ENCODE results near the gene CA12. TPM values are rescaled to one million over a fixed set of nuclear protein-coding genes. Genes with fewer than 3 reads are reported as not detected.

The CA12 gene
- total RNA-seq, 1 donor from 2014 or later: 0.27 TPM

Other genes with a start within 250 kb of the CA12 start
- 179 TPM for gene RPS27L, start 224.4 kb downstream of the CA12 start, total RNA-seq
- 10.0 TPM for gene RAB8B, start 192.2 kb downstream of the CA12 start, total RNA-seq
- gene APH1B, start 104.2 kb downstream of the CA12 start, total RNA-seq: 7.1 TPM
- 15.9 TPM for gene USP3, start 122.7 kb upstream of the CA12 start, total RNA-seq
- gene FBXL22, start 215.5 kb upstream of the CA12 start, total RNA-seq: 31.0 TPM